SK-N-SH treated with all-trans-retinoic acid at 6 μM for 48 hours (cell line): ENCODE measurements around the gene B3GALT5.

Source experiments
- ATAC-seq: fragments of 200-7000 bp; cut with Tn5 transposase; 3 replicates; pipeline ENCODE4 v1.9.1; 2020; ENCODE audit warnings: mild to moderate bottlenecking, moderate library complexity
- ARNTL ChIP-seq: fragments of 450-650 bp; formaldehyde crosslinking; IDR thresholded peaks from 2 replicates; pipeline ENCODE4 v1.5.0; 2020; ENCODE audit warnings: low read depth, mild to moderate bottlenecking, moderate library complexity, borderline replicate concordance
- BACH2 ChIP-seq: fragments of 250-450 bp; sonication (Bioruptor Pico); IDR thresholded peaks from 2 replicates; pipeline ENCODE4 v1.9.0; 2021; ENCODE audit warnings: mild to moderate bottlenecking, borderline replicate concordance
- CREB5 ChIP-seq: fragments of 250-450 bp; sonication (Bioruptor Pico); IDR thresholded peaks from 2 replicates; pipeline ENCODE4 v1.5.1; 2020; ENCODE audit warnings: low read depth, mild to moderate bottlenecking, moderate library complexity
- CSDC2 ChIP-seq: fragments of 250-450 bp; sonication (Bioruptor Pico); IDR thresholded peaks from 2 replicates; pipeline ENCODE4 v1.5.0; 2020; ENCODE audit warnings: mild to moderate bottlenecking, moderate library complexity
- CSRNP3 ChIP-seq: fragments of 250-450 bp; sonication (Bioruptor Pico); IDR thresholded peaks from 2 replicates; pipeline ENCODE4 v1.5.1; 2021; ENCODE audit warnings: mild to moderate bottlenecking, moderate library complexity
- ESRRG ChIP-seq: fragments of 250-450 bp; sonication (Bioruptor Pico); IDR thresholded peaks from 2 replicates; pipeline ENCODE4 v1.6.1; 2021; ENCODE audit warnings: mild to moderate bottlenecking
- GLIS3 ChIP-seq: fragments of 250-450 bp; sonication (Bioruptor Pico); IDR thresholded peaks from 2 replicates; pipeline ENCODE4 v1.5.0; 2020; ENCODE audit warnings: mild to moderate bottlenecking, moderate library complexity
- ISL1 ChIP-seq: fragments of 250-450 bp; sonication (Bioruptor Pico); IDR thresholded peaks from 2 replicates; pipeline ENCODE4 v2.1.2; 2022; ENCODE audit warnings: mild to moderate bottlenecking, moderate library complexity
- OSR1 ChIP-seq: fragments of 250-450 bp; sonication (Bioruptor Pico); IDR thresholded peaks from 2 replicates; pipeline ENCODE4 v1.8.0; 2022; ENCODE audit warnings: moderate library complexity, mild to moderate bottlenecking, inconsistent platforms
- PATZ1 ChIP-seq: fragments of 250-450 bp; sonication (Bioruptor Pico); IDR thresholded peaks from 2 replicates; pipeline ENCODE4 v1.8.0; 2020; ENCODE audit warnings: mild to moderate bottlenecking, moderate library complexity, borderline replicate concordance
- POU6F1 ChIP-seq: fragments of 250-450 bp; sonication (Bioruptor Pico); IDR thresholded peaks from 2 replicates; pipeline ENCODE4 v1.8.0; 2021; ENCODE audit warnings: low read depth, mild to moderate bottlenecking, moderate library complexity, borderline replicate concordance
- PPARA ChIP-seq: fragments of 250-450 bp; sonication (Bioruptor Pico); IDR thresholded peaks from 2 replicates; pipeline ENCODE4 v1.5.0; 2020; ENCODE audit warnings: mild to moderate bottlenecking, borderline replicate concordance
- RARB ChIP-seq: fragments of 250-450 bp; sonication (Bioruptor Pico); IDR thresholded peaks from 2 replicates; pipeline ENCODE4 v1.8.0; 2021; ENCODE audit warnings: mild to moderate bottlenecking, moderate library complexity
- SNAI2 ChIP-seq: fragments of 250-450 bp; sonication (Bioruptor Pico); IDR thresholded peaks from 2 replicates; pipeline ENCODE4 v1.5.0; 2020; ENCODE audit warnings: mild to moderate bottlenecking, moderate library complexity
- TCF4 ChIP-seq: fragments of 250-450 bp; sonication (Bioruptor Pico); IDR thresholded peaks from 2 replicates; pipeline ENCODE4 v1.8.0; 2021; ENCODE audit warnings: mild to moderate bottlenecking, moderate library complexity, borderline replicate concordance
- TOX ChIP-seq: fragments of 250-450 bp; sonication (Bioruptor Pico); IDR thresholded peaks from 2 replicates; pipeline ENCODE4 v1.8.0; 2021; ENCODE audit warnings: mild to moderate bottlenecking, moderate library complexity, borderline replicate concordance
- TSHZ2 ChIP-seq: fragments of 250-450 bp; sonication (Bioruptor Pico); IDR thresholded peaks from 2 replicates; pipeline ENCODE4 v1.5.0; 2020; ENCODE audit warnings: mild to moderate bottlenecking, moderate library complexity
- ZC3H10 ChIP-seq: fragments of 250-450 bp; sonication (Bioruptor Pico); IDR thresholded peaks from 2 replicates; pipeline ENCODE4 v1.5.1; 2021; ENCODE audit warnings: mild to moderate bottlenecking, moderate library complexity
- ZFP3 ChIP-seq: fragments of 250-450 bp; sonication (Bioruptor Pico); IDR thresholded peaks from 2 replicates; pipeline ENCODE4 v1.5.0; 2020; ENCODE audit warnings: mild to moderate bottlenecking, moderate library complexity
- ZFP30 ChIP-seq: fragments of 450-650 bp; formaldehyde crosslinking; IDR thresholded peaks from 2 replicates; pipeline ENCODE4 v1.5.0; 2022; ENCODE audit warnings: mild to moderate bottlenecking, moderate library complexity
- ZNF565 ChIP-seq: fragments of 450-650 bp; formaldehyde crosslinking; conservative IDR thresholded peaks from 2 replicates; pipeline ENCODE4 v1.5.0; 2020; ENCODE audit warnings: low read depth, mild to moderate bottlenecking, moderate library complexity
- ZNF70 ChIP-seq: fragments of 450-650 bp; formaldehyde crosslinking; IDR thresholded peaks from 2 replicates; pipeline ENCODE4 v1.5.0; 2020; ENCODE audit warnings: mild to moderate bottlenecking, moderate library complexity
- ZNF8 ChIP-seq: fragments of 450-650 bp; formaldehyde crosslinking; IDR thresholded peaks from 2 replicates; pipeline ENCODE4 v1.5.0; 2020; ENCODE audit warnings: mild to moderate bottlenecking, moderate library complexity

B3GALT5 gene

GRCh38 chr21:39720126-39720778 is 107.5 kb downstream of the B3GALT5 start:
- TF ChIP-seq ZNF8: no peak
- no peak for TF ChIP-seq GLIS3 (CRISPR knock-in tag)
- no peak for TF ChIP-seq ZC3H10 (CRISPR knock-in tag)
- no peak for TF ChIP-seq TOX (CRISPR knock-in tag)
- no peak for TF ChIP-seq ZNF565
- TF ChIP-seq CREB5 (CRISPR knock-in tag): no peak
- TF ChIP-seq TSHZ2 (CRISPR knock-in tag): no peak
- no peak for TF ChIP-seq TCF4 (CRISPR knock-in tag)
- TF ChIP-seq PPARA (CRISPR knock-in tag): no peak
- TF ChIP-seq ZFP3: no peak
- TF ChIP-seq CSDC2 (CRISPR knock-in tag): no peak
- TF ChIP-seq ESRRG: no peak
- no peak for TF ChIP-seq SNAI2 (CRISPR knock-in tag)
- no peak for TF ChIP-seq ZFP30
- no peak for TF ChIP-seq BACH2
- ATAC-seq: peak; percentile 41; the same call in 1 of the 3 replicates

- TF ChIP-seq ISL1 (CRISPR knock-in tag): no peak
- TF ChIP-seq ZFP3: no peak
- no peak for TF ChIP-seq ZNF8
- no peak for TF ChIP-seq TSHZ2 (CRISPR knock-in tag)
- TF ChIP-seq POU6F1 (CRISPR knock-in tag): no peak
- no peak for TF ChIP-seq TOX (CRISPR knock-in tag)
- no peak for TF ChIP-seq ESRRG
- TF ChIP-seq ZNF70 (CRISPR knock-in tag): no peak
- no peak for TF ChIP-seq ZNF565
- no peak for TF ChIP-seq ARNTL
- no peak for TF ChIP-seq RARB (CRISPR knock-in tag)
- TF ChIP-seq GLIS3 (CRISPR knock-in tag): no peak
- no peak for TF ChIP-seq OSR1 (CRISPR knock-in tag)
- no peak for TF ChIP-seq BACH2
- no peak for TF ChIP-seq CSRNP3 (CRISPR knock-in tag)
- no peak for TF ChIP-seq PPARA (CRISPR knock-in tag)
- no peak for TF ChIP-seq PATZ1 (CRISPR knock-in tag)
- no peak for TF ChIP-seq CREB5 (CRISPR knock-in tag)
- TF ChIP-seq, all 23 proteins: peak for 0
- no peak for ATAC-seq
Measured at GRCh38 chr21:39721885-39722284, 109.1 kb downstream of the B3GALT5 start.
